Fibroblast of lung (primary cell): Measurements from ENCODE around the gene DNAAF2.

Source experiments
- CTCF ChIP-seq, 2 donors: IDR thresholded peaks in 1 of 2; conservative IDR thresholded peaks in 1 of 2; 1 replicate in 1 of 2; 2 replicates in 1 of 2; pipeline ENCODE4 v1.5.1; 2011 to 2012; ENCODE audit warnings: low read length in 2 of 2, control low read depth in 1 of 2, inconsistent platforms in 1 of 2, low read depth in 1 of 2, mild to moderate bottlenecking in 1 of 2
- EZH2 ChIP-seq: IDR thresholded peaks from 2 replicates; pipeline ENCODE4 v1.5.1; 2012; ENCODE audit warnings: low read length, control low read depth, mild to moderate bottlenecking; ENCODE audit errors: missing control alignments

- TF ChIP-seq CTCF (conservative IDR thresholded peaks at IDR 0.05 in 1 of 2, IDR thresholded peaks at IDR 0.05 in 1 of 2; ENCODE audit: low read depth in 1 of 2, low read length in 2 of 2) (no peak), EZH2 (no peak)
Measured at GRCh38 chr14:49593016-49593415, 42.0 kb downstream of the DNAAF2 start.
